Ovary (tissue), 9 donors: ENCODE measurements around the gene HIF1A. TPM values are rescaled to one million over a fixed set of nuclear protein-coding genes. Genes with fewer than 3 reads are reported as not detected.
"Not testable (repeated sequence)": the region's sequence is repeated elsewhere in the genome, so short reads cannot be mapped to it uniquely, and the experiment has no call there.

Experiments
- DNase-seq, 5 donors: peaks; one replicate each; pipeline ENCODE4 v3.0.0-alpha.2; 2019 to 2020
- H3K27ac ChIP-seq, 2 donors: fragments of 200-600 bp; one replicate each; pipeline versions ENCODE4 v1.5.1 to v1.8.0; 2019 to 2022
- H3K27me3 ChIP-seq: fragments of 200-600 bp; one replicate; pipeline ENCODE4 v1.8.0; 2022
- H3K36me3 ChIP-seq: fragments of 200-600 bp; sonication (generic); one replicate; pipeline ENCODE4 v1.5.1; 2019
- H3K4me1 ChIP-seq: one replicate; pipeline ENCODE4 v1.8.1; 2013; ENCODE audit warnings: mild to moderate bottlenecking, moderate library complexity; ENCODE audit not compliant: insufficient read depth
- H3K4me3 ChIP-seq: fragments of 200-600 bp; sonication (generic); one replicate; pipeline ENCODE4 v1.5.1; 2017
- H3K9me3 ChIP-seq, 2 donors: fragments of 200-600 bp in 1 of 2; sonication (generic) in 1 of 2; one replicate each; pipeline versions ENCODE4 v1.5.1 to v1.8.1; 2013 to 2019; ENCODE audit warnings: mild to moderate bottlenecking in 1 of 2, moderate library complexity in 1 of 2
- CTCF ChIP-seq, 3 donors: fragments of 450-650 bp in 2 of 3; fragments of 200-600 bp in 1 of 3; IDR thresholded peaks; one replicate each; pipeline versions ENCODE4 v1.5.1 to v1.8.0; 2016 to 2022; ENCODE audit warnings: antibody characterized with exemption in 3 of 3, mild to moderate bottlenecking in 1 of 3
- EP300 ChIP-seq: sonication (generic); formaldehyde crosslinking; IDR thresholded peaks from one replicate; pipeline ENCODE4 v1.6.1; 2017; ENCODE audit warnings: antibody characterized with exemption
- POLR2A ChIP-seq: fragments of 450-650 bp; IDR thresholded peaks from one replicate; pipeline ENCODE4 v1.6.1; 2017; ENCODE audit warnings: antibody characterized with exemption, mild to moderate bottlenecking, moderate library complexity
- WGBS, 3 donors: extraction: QIAGEN DNeasy Blood & Tissue Kit in 1 of 3; methylation state at CpG; one replicate each; pipeline versions ENCODE4 v1.1.5 to v1.1.7; 2013 to 2017; 5-methylcytosine and 5-hydroxymethylcytosine counted together
- intact Hi-C, 4 donors: fragments of 100-400 bp; cut with DNase I; formaldehyde crosslinking; loops; one replicate each; pipeline versions ENCODE4 v1.11.0 to v1.15.1; 2022 to 2023
- polyA plus RNA-seq, 2 donors: library from polyadenylated mRNA; stranded (reverse); fragments of 200-250 nt in 1 of 2; fragments of 350-450 nt in 1 of 2; fragmentation: Illumina TruSeq in 1 of 2; extraction: RNeasy Lipid Tissue Mini Kit (QIAGEN cat#74804) in 1 of 2; gene quantifications; one replicate each; pipeline ENCODE4 v1.2.3, GENCODE V29; 2013 to 2014
- total RNA-seq, 7 donors: library from RNA; depleted of rRNA in 2 of 7; stranded (reverse); fragments of >200 nt in 2 of 7; fragmentation: NEBNext Ultra II Directional in 3 of 7; extraction: Animal tissue kit (Norgen Biotek cat#: 25700) in 3 of 7; gene quantifications; one replicate each; pipeline versions ENCODE4 v1.1.0 to v1.2.4, GENCODE V29; 2016 to 2023
- donor health status: DM: no; HTN: no; CAD: no; lungs with moderate emphysema.
- donor health status: DM: no; HTN: no; CAD: no.
- donor health status: Bipolar disorder and iron deficiency.
- donor health status: DM: yes; HTN: yes; CAD: no.
- donor health status: DM: no; HTN: no; CAD: no.
- donor health status: DM: yes; HTN: yes; CAD: no.

The HIF1A gene
- total and polyA plus RNA-seq, 9 donors, result 41.6 to 204 (median 116) TPM

- no peaks in the 10 kb centered on the region for H3K36me3 ChIP-seq
- H3K4me3 ChIP-seq, result no peak overlapping the region
- no peak for TF ChIP-seq EP300
- TF ChIP-seq POLR2A, result no peak
- no peak for TF ChIP-seq CTCF (IDR thresholded peaks at IDR 0.05)
- no peak overlapping the region for H3K27ac ChIP-seq
- no peaks in the 10 kb centered on the region for H3K27me3 ChIP-seq
- 74 to 80% (median 77%) methylated on average over 3 of the region's 3 CpGs for WGBS, 3 donors
- peaks cover 9% of the 10 kb centered on the region for H3K4me1 ChIP-seq
- intact Hi-C loops, result no loop called here
- H3K9me3 ChIP-seq, result no peaks in the 10 kb centered on the region
- no peak for DNase-seq
Observed at GRCh38 chr14:61706096-61706690, 10.9 kb downstream of the HIF1A start.

GRCh38 chr14:61707774-61708173 lies 12.5 kb downstream of the HIF1A start:
- H3K36me3 ChIP-seq, H3K4me3 ChIP-seq, intact Hi-C loops, DNase-seq, H3K27ac ChIP-seq, H3K9me3 ChIP-seq, H3K27me3 ChIP-seq: not testable (repeated sequence)
- WGBS, 3 donors, result 89 to 98% (median 96%) methylated on average over 2 to 3 of the region's 4 CpGs
- H3K4me1 ChIP-seq, result peaks cover 12% of the 10 kb centered on the region

- H3K9me3 ChIP-seq, H3K27me3 ChIP-seq, intact Hi-C loops, H3K4me3 ChIP-seq, H3K36me3 ChIP-seq, H3K27ac ChIP-seq, DNase-seq: not testable (repeated sequence)
- 41 to 55% (median 41%) methylated on average over 4 of the region's 4 CpGs for WGBS, 3 donors
- H3K4me1 ChIP-seq, result peaks cover 14% of the 10 kb centered on the region
Observed at GRCh38 chr14:61708693-61709092, 13.4 kb downstream of the HIF1A start.

- no peak overlapping the region for H3K27ac ChIP-seq
- no peak overlapping the region for H3K4me3 ChIP-seq
- no peak for TF ChIP-seq POLR2A
- TF ChIP-seq EP300, result no peak
- TF ChIP-seq CTCF (IDR thresholded peaks at IDR 0.05), result no peak
- no peak for DNase-seq
- H3K36me3 ChIP-seq, result no peaks in the 10 kb centered on the region
- H3K27me3 ChIP-seq, result no peaks in the 10 kb centered on the region
- 76 to 78% (median 77%) methylated on average over 12 of the region's 12 CpGs for WGBS, 3 donors
- intact Hi-C loops, result no loop called here
- no peaks in the 10 kb centered on the region for H3K9me3 ChIP-seq
- peaks cover 18% of the 10 kb centered on the region for H3K4me1 ChIP-seq
Observed at GRCh38 chr14:61710853-61711817, 15.8 kb downstream of the HIF1A start.

- H3K4me1 ChIP-seq, result peaks cover 18% of the 10 kb centered on the region
- WGBS, 3 donors, result 90 to 98% (median 97%) methylated on average over 1 of the region's 1 CpG
- no peak overlapping the region for H3K27ac ChIP-seq
Observed at GRCh38 chr14:61712137-61712536, 16.8 kb downstream of the HIF1A start.

More at GRCh38 chr14:61712137-61712536, 16.8 kb downstream of the HIF1A start:
- Histone ChIP-seq H3K27me3 (no peaks in the 10 kb centered on the region), H3K36me3 (no peaks in the 10 kb centered on the region), H3K9me3 (no peaks in the 10 kb centered on the region), H3K4me3 (no peak overlapping the region)
- no peak for DNase-seq
- TF ChIP-seq EP300 (no peak), CTCF (IDR thresholded peaks at IDR 0.05) (no peak), POLR2A (no peak)
- intact Hi-C loops, result no loop called here
